ENCODE measurements around the gene LCN10. TPM values are rescaled to one million over a fixed set of nuclear protein-coding genes. Genes with fewer than 3 reads are reported as not detected.

Gene LCN10
- total and polyA plus RNA-seq, 2 experiments from 2014 or later, result not detected

DNA sequence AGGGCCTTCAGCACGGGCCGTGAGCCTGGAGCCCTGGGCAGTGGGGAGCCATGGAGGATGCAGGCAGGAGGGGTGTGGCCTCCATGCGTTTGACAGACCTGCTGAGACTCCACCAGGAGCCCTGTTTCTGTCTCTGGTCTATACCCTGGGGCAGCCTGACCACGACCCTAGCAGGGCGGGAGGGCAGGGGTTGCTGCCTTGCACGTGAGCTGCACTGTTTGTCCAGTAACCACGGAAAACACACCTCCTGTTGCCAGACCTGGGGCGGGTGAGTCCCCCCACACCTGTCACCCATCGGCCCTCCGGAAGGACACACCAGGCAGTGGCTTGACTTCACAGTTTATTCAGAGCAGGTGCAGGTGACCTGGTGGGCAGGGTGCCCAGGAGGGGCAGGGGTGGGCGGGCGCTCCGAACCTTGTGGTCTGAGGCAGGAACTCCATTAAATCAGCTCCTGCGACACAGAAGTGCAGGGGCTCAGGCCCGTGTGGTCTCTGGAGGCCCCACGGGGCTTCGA, 11.4 kb upstream of the LCN10 start:
- peaks cover 10% of the 10 kb centered on the region for H3F3A ChIP-seq (ENCODE audit: insufficient read depth)
- H3K4me2 ChIP-seq (ENCODE audit: unreplicated experiment), result no peak overlapping the region
- no peaks in the 10 kb centered on the region for H3K27me3 ChIP-seq (replicated peaks; ENCODE audit: insufficient read depth)
- no peak for DNase-seq
- no peaks in the 10 kb centered on the region for H3K9me2 ChIP-seq (ENCODE audit: insufficient read depth)
- no peaks in the 10 kb centered on the region for H4K20me1 ChIP-seq (ENCODE audit: insufficient read depth)
- H3K4me1 ChIP-seq (ENCODE audit: insufficient read depth), result no peaks in the 10 kb centered on the region
- no peaks in the 10 kb centered on the region for H3K9me3 ChIP-seq (ENCODE audit: low read depth)
- TF ChIP-seq EZH2 (IDR thresholded peaks at IDR 0.05; ENCODE audit: insufficient read depth, poor library complexity, severe bottlenecking) (no peak), EZH2phosphoT487 (IDR thresholded peaks at IDR 0.05; ENCODE audit: insufficient read depth, low read depth) (no peak)
- WGBS, 2 experiments (ENCODE audit: low coverage in 1 of 2, low lambda C conversion rate in 2 of 2, missing lambda C conversion rate in 2 of 2), result 47 to 55% methylated on average over 11 to 17 of the region's 17 CpGs
- H3K4me3 ChIP-seq, result no peak overlapping the region
- no peaks in the 10 kb centered on the region for H3K36me3 ChIP-seq (ENCODE audit: low read depth)
- H3K27ac ChIP-seq, result no peak overlapping the region
- no peak overlapping the region for H3K9ac ChIP-seq
- in situ Hi-C loops (cut with MboI), result no loop called here
- H3K79me2 ChIP-seq (ENCODE audit: insufficient read depth), result no peaks in the 10 kb centered on the region
- H2AFZ ChIP-seq, result no peak overlapping the region

DNA sequence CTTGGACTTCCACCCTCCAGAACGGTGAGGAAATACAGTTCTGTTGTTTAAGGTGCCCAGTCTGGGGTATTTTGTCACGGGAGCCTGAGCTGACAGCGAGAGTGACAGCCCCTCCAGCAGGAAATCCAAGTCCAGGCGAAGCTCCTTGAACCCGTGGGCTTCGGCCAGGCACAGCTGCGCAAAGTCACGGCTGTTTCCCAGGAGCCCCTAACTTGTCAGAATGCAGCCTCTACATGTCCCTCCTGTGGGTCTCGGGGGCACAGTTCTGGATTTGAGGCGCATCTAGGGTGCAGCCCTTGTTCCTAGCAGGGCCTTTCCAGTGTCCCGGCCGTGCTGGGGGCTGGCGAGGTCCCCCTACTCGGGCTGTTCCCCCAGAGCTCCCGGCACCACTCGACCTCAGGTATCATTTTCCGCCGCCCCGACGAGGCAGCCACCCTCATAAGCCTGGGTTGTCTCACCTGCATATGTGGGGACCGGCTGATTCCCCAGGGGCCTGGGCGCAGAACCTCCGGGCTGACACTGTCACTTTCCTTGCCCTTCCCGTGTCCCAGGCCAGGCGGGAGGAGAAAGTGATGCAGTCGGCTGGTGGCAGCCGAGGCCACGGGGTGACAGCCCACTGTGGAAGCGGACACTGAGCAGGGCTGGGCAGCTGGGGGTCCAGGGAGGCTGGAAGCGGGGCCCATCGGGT, 10.8 kb upstream of the LCN10 start:
- H3K4me1 ChIP-seq (ENCODE audit: insufficient read depth), result no peaks in the 10 kb centered on the region
- H3K79me2 ChIP-seq (ENCODE audit: insufficient read depth), result no peaks in the 10 kb centered on the region
- H3K27me3 ChIP-seq (replicated peaks; ENCODE audit: insufficient read depth), result no peaks in the 10 kb centered on the region
- H3K4me3 ChIP-seq, result no peak overlapping the region
- 73 to 76% methylated on average over 30 of the region's 31 CpGs for WGBS, 2 experiments (ENCODE audit: low coverage in 1 of 2, low lambda C conversion rate in 2 of 2, missing lambda C conversion rate in 2 of 2)
- no peak overlapping the region for H3K27ac ChIP-seq
- no peak overlapping the region for H2AFZ ChIP-seq
- no peak overlapping the region for H3K9ac ChIP-seq
- no peaks in the 10 kb centered on the region for H4K20me1 ChIP-seq (ENCODE audit: insufficient read depth)
- H3K9me2 ChIP-seq (ENCODE audit: insufficient read depth), result no peaks in the 10 kb centered on the region
- no peaks in the 10 kb centered on the region for H3K9me3 ChIP-seq (ENCODE audit: low read depth)
- no peak for TF ChIP-seq EZH2 (IDR thresholded peaks at IDR 0.05; ENCODE audit: insufficient read depth, poor library complexity, severe bottlenecking)
- TF ChIP-seq EZH2phosphoT487 (IDR thresholded peaks at IDR 0.05; ENCODE audit: insufficient read depth, low read depth), result no peak
- no peaks in the 10 kb centered on the region for H3K36me3 ChIP-seq (ENCODE audit: low read depth)
- no peak for DNase-seq
- in situ Hi-C loops (cut with MboI), result no loop called here
- H3K4me2 ChIP-seq (ENCODE audit: unreplicated experiment), result no peak overlapping the region
- peaks cover 10% of the 10 kb centered on the region for H3F3A ChIP-seq (ENCODE audit: insufficient read depth)

DNA sequence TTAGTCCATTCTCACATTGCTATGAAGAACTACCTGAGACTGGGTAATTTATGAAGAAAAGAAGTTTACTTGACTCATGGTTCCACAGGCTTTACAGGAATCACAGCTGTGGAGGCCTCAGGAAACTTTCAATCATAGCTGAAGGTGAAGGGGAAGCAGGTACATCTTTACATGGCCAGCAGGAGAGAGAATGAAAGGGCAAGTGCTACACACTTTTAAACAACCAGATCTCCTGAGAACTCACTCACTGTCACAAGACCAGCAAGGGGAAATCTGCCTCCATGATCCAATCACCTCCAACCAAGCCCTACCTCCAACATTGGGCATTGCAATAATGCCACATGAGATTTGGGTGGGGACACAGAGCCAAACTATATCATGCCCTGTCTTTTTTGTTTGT, 9.1 kb upstream of the LCN10 start:
- no peak overlapping the region for H3K27ac ChIP-seq
- H3K4me3 ChIP-seq, result no peak overlapping the region
- H2AFZ ChIP-seq, result no peak overlapping the region
- H3K9me2 ChIP-seq (ENCODE audit: insufficient read depth), result no peaks in the 10 kb centered on the region
- DNase-seq, result no peak
- no peaks in the 10 kb centered on the region for H3K36me3 ChIP-seq (ENCODE audit: low read depth)
- TF ChIP-seq EZH2phosphoT487 (IDR thresholded peaks at IDR 0.05; ENCODE audit: insufficient read depth, low read depth), result no peak
- TF ChIP-seq EZH2 (IDR thresholded peaks at IDR 0.05; ENCODE audit: insufficient read depth, poor library complexity, severe bottlenecking), result no peak
- H3K9ac ChIP-seq, result no peak overlapping the region
- H3K79me2 ChIP-seq (ENCODE audit: insufficient read depth), result no peaks in the 10 kb centered on the region
- H3K9me3 ChIP-seq (ENCODE audit: low read depth), result no peaks in the 10 kb centered on the region
- H4K20me1 ChIP-seq (ENCODE audit: insufficient read depth), result no peaks in the 10 kb centered on the region
- no peaks in the 10 kb centered on the region for H3K27me3 ChIP-seq (replicated peaks; ENCODE audit: insufficient read depth)
- no peak overlapping the region for H3K4me2 ChIP-seq (ENCODE audit: unreplicated experiment)
- H3K4me1 ChIP-seq (ENCODE audit: insufficient read depth), result no peaks in the 10 kb centered on the region
- peaks cover 10% of the 10 kb centered on the region for H3F3A ChIP-seq (ENCODE audit: insufficient read depth)
- in situ Hi-C loops (cut with MboI), result no loop called here

DNA sequence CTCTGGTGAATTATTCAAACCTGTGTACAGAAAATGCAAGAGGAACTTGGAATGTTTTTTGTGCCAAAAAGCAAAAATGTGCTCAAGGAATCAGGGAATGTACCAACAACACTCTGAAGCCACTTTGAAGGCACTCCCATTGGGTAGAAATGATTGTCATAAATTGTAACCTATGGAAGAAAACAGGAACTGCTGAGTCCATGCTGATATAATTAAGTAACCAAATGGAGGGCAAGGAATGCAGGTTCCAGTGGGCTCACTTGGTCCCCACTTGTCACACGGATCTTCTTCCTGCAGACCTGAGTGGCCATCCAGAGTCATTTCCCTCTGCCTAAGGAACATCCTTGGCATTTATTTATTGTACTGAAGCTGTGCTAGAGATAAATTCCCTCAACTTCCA, 8.5 kb upstream of the LCN10 start:
- no peaks in the 10 kb centered on the region for H3K79me2 ChIP-seq (ENCODE audit: insufficient read depth)
- no peak overlapping the region for H3K27ac ChIP-seq

More for the DNA sequence above, 8.5 kb upstream of the LCN10 start:
- no peak overlapping the region for H3K4me2 ChIP-seq (ENCODE audit: unreplicated experiment)
- no peaks in the 10 kb centered on the region for H3K27me3 ChIP-seq (replicated peaks; ENCODE audit: insufficient read depth)
- H3K9me3 ChIP-seq (ENCODE audit: low read depth), result no peaks in the 10 kb centered on the region
- no peak overlapping the region for H2AFZ ChIP-seq
- no peaks in the 10 kb centered on the region for H3K4me1 ChIP-seq (ENCODE audit: insufficient read depth)
- TF ChIP-seq EZH2phosphoT487 (IDR thresholded peaks at IDR 0.05; ENCODE audit: insufficient read depth, low read depth) (no peak), EZH2 (IDR thresholded peaks at IDR 0.05; ENCODE audit: insufficient read depth, poor library complexity, severe bottlenecking) (no peak)
- no peaks in the 10 kb centered on the region for H3K36me3 ChIP-seq (ENCODE audit: low read depth)
- H3K9ac ChIP-seq, result no peak overlapping the region
- peaks cover 10% of the 10 kb centered on the region for H3F3A ChIP-seq (ENCODE audit: insufficient read depth)
- WGBS, 2 experiments (ENCODE audit: low coverage in 1 of 2, low lambda C conversion rate in 2 of 2, missing lambda C conversion rate in 2 of 2), result 88 to 92% methylated on average over 1 of the region's 1 CpG
- in situ Hi-C loops (cut with MboI), result no loop called here
- H3K4me3 ChIP-seq, result no peak overlapping the region
- no peaks in the 10 kb centered on the region for H3K9me2 ChIP-seq (ENCODE audit: insufficient read depth)
- no peak for DNase-seq
- H4K20me1 ChIP-seq (ENCODE audit: insufficient read depth), result no peaks in the 10 kb centered on the region
